GM12878 (cell line): Measurements from ENCODE around the gene PTP4A1. TPM values are rescaled to one million over a fixed set of nuclear protein-coding genes. Genes with fewer than 3 reads are reported as not detected.

Experiments
- ATF7 ChIP-seq: fragments of 450-650 bp; IDR thresholded peaks from 2 replicates; pipeline ENCODE4 v1.6.1; 2016; ENCODE audit warnings: low read depth, mild to moderate bottlenecking
- BCL11A ChIP-seq: IDR thresholded peaks from 2 replicates; pipeline ENCODE4 v1.6.1; 2011; ENCODE audit warnings: low read depth, low read length
- BHLHE40 ChIP-seq, 2 experiments: fragments of 450-650 bp in 1 of 2; IDR thresholded peaks; 2 replicates each; pipeline ENCODE4 v1.6.1; 2011 to 2017; ENCODE audit warnings: low read depth in 2 of 2, borderline replicate concordance in 1 of 2, improper control_type of control experiment in 1 of 2, low read length in 1 of 2, mild to moderate bottlenecking in 1 of 2
- CEBPB ChIP-seq, 2 experiments: fragments of 150-350 bp in 1 of 2; IDR thresholded peaks; 2 replicates each; pipeline ENCODE4 v1.6.1; 2012 to 2014; ENCODE audit warnings: low read depth in 2 of 2, low read length in 2 of 2, borderline replicate concordance in 1 of 2, inconsistent platforms in 1 of 2
- EGR1 ChIP-seq, 2 experiments: IDR thresholded peaks; 1 replicate in 1 of 2; 2 replicates in 1 of 2; pipeline ENCODE4 v1.6.1; 2011 to 2012; ENCODE audit warnings: low read depth in 2 of 2, low read length in 2 of 2, borderline replicate concordance in 1 of 2, mild to moderate bottlenecking in 1 of 2, moderate library complexity in 1 of 2
- GATAD2B ChIP-seq: fragments of 450-650 bp; conservative IDR thresholded peaks from 2 replicates; pipeline ENCODE4 v1.6.1; 2017; ENCODE audit warnings: low read depth, mild to moderate bottlenecking, moderate library complexity
- IKZF1 ChIP-seq: fragments of 450-650 bp; conservative IDR thresholded peaks from 2 replicates; pipeline ENCODE4 v1.6.1; 2017; ENCODE audit warnings: antibody characterized with exemption, mild to moderate bottlenecking
- KAT2A ChIP-seq: conservative IDR thresholded peaks from 2 replicates; pipeline ENCODE4 v1.6.1; 2011; ENCODE audit warnings: low read depth, low read length; ENCODE audit not compliant: control insufficient read depth
- KDM1A ChIP-seq: fragments of 200-600 bp; sonication (generic); IDR thresholded peaks from 2 replicates; pipeline ENCODE4 v1.6.1; 2016; ENCODE audit warnings: borderline replicate concordance
- MTA2 ChIP-seq: fragments of 450-650 bp; IDR thresholded peaks from 2 replicates; pipeline ENCODE4 v1.6.1; 2016; ENCODE audit warnings: low read depth, mild to moderate bottlenecking, moderate library complexity
- RCOR1 ChIP-seq: conservative IDR thresholded peaks from 2 replicates; pipeline ENCODE4 v1.6.1; 2012; ENCODE audit warnings: low read depth, low read length, improper control_type of control experiment
- SIN3A ChIP-seq: IDR thresholded peaks from 2 replicates; pipeline ENCODE4 v1.6.1; 2012; ENCODE audit warnings: low read depth, low read length, improper control_type of control experiment
- polyA plus RNA-seq, 11 experiments: library from polyadenylated mRNA; depleted of rRNA in 4 of 11; unstranded in 6 of 11; stranded (reverse) in 5 of 11; fragments of >200 nt; fragmentation: Nextera tagmentation in 4 of 11; fragmentation: Illumina TruSeq in 1 of 11; extraction: Ambion mirVana in 4 of 11; extraction: Trizol in 1 of 11; gene quantifications; 1 replicate in 1 of 11; 2 replicates in 10 of 11; pipeline versions ENCODE4 v1.2.1 to v1.2.3, GENCODE V29; 2011 to 2016; ENCODE audit warnings: inconsistent platforms in 2 of 11, missing spikeins in 2 of 11, low read depth in 1 of 11
- total RNA-seq, 4 experiments: library from RNA; depleted of rRNA in 3 of 4; stranded (reverse); fragments of >200 nt in 3 of 4; fragmentation: Illumina TruSeq in 1 of 4; extraction: Trizol in 1 of 4; gene quantifications; 2 replicates each; pipeline versions ENCODE4 v1.2.1 to v1.2.3, GENCODE V29; 2013 to 2021
- TF ChIP-seq, protein P1 (sequence below): fragments of 450-650 bp; formaldehyde crosslinking; IDR thresholded peaks from 2 replicates; pipeline ENCODE4 v1.5.0; 2022; ENCODE audit warnings: mild to moderate bottlenecking, missing genetic modification characterization
- TF ChIP-seq, protein P2 (sequence below): IDR thresholded peaks from 2 replicates; pipeline ENCODE4 v1.6.1; 2011; ENCODE audit warnings: borderline replicate concordance, low read depth, mild to moderate bottlenecking, moderate library complexity, low read length; ENCODE audit not compliant: insufficient read depth, poor library complexity, severe bottlenecking
- TF ChIP-seq, protein P3 (sequence below): fragments of 150-350 bp; IDR thresholded peaks from 2 replicates; pipeline ENCODE4 v1.6.1; 2016; ENCODE audit warnings: low read depth, low read length
- TF ChIP-seq, protein P4 (sequence below): fragments of 450-650 bp; IDR thresholded peaks from 2 replicates; pipeline ENCODE4 v1.6.1; 2016; ENCODE audit warnings: mild to moderate bottlenecking

Gene PTP4A1
- total and polyA plus RNA-seq, 10 of the 15 experiments (the other 5 are each of a cell fraction or from before 2014, with no cell fraction given) = 8.5 to 190 (median 46.4) TPM; not detected in 2

DNA sequence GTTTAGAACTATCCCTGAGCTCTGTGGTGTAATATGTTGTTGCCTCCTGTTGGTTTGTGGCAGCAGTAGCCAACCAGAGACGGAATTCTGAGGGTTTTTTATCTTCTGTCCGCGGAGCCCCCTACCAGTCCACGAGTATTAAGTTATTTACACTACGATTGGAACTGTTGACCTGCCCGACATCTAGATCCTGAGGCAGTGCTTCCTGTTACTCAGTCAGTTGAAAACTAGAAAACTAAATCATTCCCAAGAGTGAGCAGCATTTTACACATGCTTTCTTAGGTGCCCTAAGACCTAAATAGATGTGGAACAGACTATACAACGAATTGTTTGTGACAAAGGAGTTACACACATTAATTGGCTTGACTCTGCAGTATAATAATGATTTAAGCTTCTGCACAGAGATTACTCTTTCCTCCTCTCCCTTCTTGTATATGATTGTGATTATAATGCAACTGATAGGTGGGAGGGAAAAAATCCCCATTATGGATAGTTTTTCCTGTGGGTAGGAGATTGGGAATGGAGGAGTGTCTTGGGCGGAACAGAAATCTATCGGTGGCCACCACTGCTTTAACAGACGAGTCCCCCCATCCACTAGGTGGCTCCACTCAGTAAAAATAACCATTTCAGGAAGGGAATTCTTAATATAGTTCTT, 1.7 kb downstream of the PTP4A1 start (continued):
- TF ChIP-seq, protein P1, sequence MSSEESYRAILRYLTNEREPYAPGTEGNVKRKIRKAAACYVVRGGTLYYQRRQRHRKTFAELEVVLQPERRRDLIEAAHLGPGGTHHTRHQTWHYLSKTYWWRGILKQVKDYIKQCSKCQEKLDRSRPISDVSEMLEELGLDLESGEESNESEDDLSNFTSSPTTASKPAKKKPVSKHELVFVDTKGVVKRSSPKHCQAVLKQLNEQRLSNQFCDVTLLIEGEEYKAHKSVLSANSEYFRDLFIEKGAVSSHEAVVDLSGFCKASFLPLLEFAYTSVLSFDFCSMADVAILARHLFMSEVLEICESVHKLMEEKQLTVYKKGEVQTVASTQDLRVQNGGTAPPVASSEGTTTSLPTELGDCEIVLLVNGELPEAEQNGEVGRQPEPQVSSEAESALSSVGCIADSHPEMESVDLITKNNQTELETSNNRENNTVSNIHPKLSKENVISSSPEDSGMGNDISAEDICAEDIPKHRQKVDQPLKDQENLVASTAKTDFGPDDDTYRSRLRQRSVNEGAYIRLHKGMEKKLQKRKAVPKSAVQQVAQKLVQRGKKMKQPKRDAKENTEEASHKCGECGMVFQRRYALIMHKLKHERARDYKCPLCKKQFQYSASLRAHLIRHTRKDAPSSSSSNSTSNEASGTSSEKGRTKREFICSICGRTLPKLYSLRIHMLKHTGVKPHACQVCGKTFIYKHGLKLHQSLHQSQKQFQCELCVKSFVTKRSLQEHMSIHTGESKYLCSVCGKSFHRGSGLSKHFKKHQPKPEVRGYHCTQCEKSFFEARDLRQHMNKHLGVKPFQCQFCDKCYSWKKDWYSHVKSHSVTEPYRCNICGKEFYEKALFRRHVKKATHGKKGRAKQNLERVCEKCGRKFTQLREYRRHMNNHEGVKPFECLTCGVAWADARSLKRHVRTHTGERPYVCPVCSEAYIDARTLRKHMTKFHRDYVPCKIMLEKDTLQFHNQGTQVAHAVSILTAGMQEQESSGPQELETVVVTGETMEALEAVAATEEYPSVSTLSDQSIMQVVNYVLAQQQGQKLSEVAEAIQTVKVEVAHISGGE (CRISPR knock-in tag) = no peak
- TF ChIP-seq MTA2 (no peak), ATF7 (peak; percentile 22; the same call in 1 of the 2 replicates), BHLHE40 (IDR thresholded peaks at IDR 0.05; ENCODE audit: borderline replicate concordance in 1 of 2, low read depth in 2 of 2, low read length in 1 of 2) (no peak), KDM1A (no peak), EGR1 (IDR thresholded peaks at IDR 0.05; ENCODE audit: borderline replicate concordance in 1 of 2, low read depth in 2 of 2, low read length in 2 of 2) (no peak), SIN3A (no peak; the same call in 1 of the 2 replicates), GATAD2B (no peak), RCOR1 (no peak), IKZF1 (peak; percentile 64), BCL11A (no peak), KAT2A (no peak), CEBPB (IDR thresholded peaks at IDR 0.05; ENCODE audit: borderline replicate concordance in 1 of 2, low read depth in 2 of 2, low read length in 2 of 2) (no peak)
- TF ChIP-seq, protein P2, sequence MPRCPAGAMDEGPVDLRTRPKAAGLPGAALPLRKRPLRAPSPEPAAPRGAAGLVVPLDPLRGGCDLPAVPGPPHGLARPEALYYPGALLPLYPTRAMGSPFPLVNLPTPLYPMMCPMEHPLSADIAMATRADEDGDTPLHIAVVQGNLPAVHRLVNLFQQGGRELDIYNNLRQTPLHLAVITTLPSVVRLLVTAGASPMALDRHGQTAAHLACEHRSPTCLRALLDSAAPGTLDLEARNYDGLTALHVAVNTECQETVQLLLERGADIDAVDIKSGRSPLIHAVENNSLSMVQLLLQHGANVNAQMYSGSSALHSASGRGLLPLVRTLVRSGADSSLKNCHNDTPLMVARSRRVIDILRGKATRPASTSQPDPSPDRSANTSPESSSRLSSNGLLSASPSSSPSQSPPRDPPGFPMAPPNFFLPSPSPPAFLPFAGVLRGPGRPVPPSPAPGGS = no peak
- TF ChIP-seq, protein P3, sequence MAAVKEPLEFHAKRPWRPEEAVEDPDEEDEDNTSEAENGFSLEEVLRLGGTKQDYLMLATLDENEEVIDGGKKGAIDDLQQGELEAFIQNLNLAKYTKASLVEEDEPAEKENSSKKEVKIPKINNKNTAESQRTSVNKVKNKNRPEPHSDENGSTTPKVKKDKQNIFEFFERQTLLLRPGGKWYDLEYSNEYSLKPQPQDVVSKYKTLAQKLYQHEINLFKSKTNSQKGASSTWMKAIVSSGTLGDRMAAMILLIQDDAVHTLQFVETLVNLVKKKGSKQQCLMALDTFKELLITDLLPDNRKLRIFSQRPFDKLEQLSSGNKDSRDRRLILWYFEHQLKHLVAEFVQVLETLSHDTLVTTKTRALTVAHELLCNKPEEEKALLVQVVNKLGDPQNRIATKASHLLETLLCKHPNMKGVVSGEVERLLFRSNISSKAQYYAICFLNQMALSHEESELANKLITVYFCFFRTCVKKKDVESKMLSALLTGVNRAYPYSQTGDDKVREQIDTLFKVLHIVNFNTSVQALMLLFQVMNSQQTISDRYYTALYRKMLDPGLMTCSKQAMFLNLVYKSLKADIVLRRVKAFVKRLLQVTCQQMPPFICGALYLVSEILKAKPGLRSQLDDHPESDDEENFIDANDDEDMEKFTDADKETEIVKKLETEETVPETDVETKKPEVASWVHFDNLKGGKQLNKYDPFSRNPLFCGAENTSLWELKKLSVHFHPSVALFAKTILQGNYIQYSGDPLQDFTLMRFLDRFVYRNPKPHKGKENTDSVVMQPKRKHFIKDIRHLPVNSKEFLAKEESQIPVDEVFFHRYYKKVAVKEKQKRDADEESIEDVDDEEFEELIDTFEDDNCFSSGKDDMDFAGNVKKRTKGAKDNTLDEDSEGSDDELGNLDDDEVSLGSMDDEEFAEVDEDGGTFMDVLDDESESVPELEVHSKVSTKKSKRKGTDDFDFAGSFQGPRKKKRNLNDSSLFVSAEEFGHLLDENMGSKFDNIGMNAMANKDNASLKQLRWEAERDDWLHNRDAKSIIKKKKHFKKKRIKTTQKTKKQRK = no peak
- TF ChIP-seq, protein P4, sequence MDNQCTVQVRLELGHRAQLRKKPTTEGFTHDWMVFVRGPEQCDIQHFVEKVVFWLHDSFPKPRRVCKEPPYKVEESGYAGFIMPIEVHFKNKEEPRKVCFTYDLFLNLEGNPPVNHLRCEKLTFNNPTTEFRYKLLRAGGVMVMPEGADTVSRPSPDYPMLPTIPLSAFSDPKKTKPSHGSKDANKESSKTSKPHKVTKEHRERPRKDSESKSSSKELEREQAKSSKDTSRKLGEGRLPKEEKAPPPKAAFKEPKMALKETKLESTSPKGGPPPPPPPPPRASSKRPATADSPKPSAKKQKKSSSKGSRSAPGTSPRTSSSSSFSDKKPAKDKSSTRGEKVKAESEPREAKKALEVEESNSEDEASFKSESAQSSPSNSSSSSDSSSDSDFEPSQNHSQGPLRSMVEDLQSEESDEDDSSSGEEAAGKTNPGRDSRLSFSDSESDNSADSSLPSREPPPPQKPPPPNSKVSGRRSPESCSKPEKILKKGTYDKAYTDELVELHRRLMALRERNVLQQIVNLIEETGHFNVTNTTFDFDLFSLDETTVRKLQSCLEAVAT = peak; percentile 57; the same call in 1 of the 2 replicates
